Liver (tissue), 3 donors: ENCODE results near the gene IFT43.

ENCODE experiments used
- CTCF ChIP-seq: fragments of 150-350 bp; IDR thresholded peaks from 2 replicates; pipeline ENCODE4 v1.5.1; 2017; ENCODE audit warnings: improper control_type of control experiment, low read depth, low read length; ENCODE audit not compliant: missing input control
- GABPA ChIP-seq, 2 donors: IDR thresholded peaks in 1 of 2; conservative IDR thresholded peaks in 1 of 2; 2 replicates each; pipeline ENCODE4 v1.6.1; 2016; ENCODE audit warnings: antibody characterized with exemption in 2 of 2, mild to moderate bottlenecking in 1 of 2, moderate library complexity in 1 of 2
- donor health status: healthy.
- donor health status: healthy.

GRCh38 chr14:75983019-75983358 is 2.6 kb upstream of the IFT43 start:
- no peak for TF ChIP-seq CTCF
- TF ChIP-seq GABPA (IDR thresholded peaks at IDR 0.05 in 1 of 2, conservative IDR thresholded peaks at IDR 0.05 in 1 of 2), result no peak
